GM12878 (cell line): Measurements from ENCODE around the gene MFAP2. TPM values are rescaled to one million over a fixed set of nuclear protein-coding genes. Genes with fewer than 3 reads are reported as not detected.

Source experiments
- ATAC-seq: fragments of 200-7000 bp; cut with Tn5 transposase; 3 replicates; pipeline ENCODE4 v1.9.1; 2020; ENCODE audit warnings: mild to moderate bottlenecking, moderate library complexity
- BruUV-seq: library from RNA; stranded (reverse); fragments of 400-500 nt; replicated peaks from 2 replicates; lab custom pipeline; 2021; lab: Mats Ljungman, UMichigan
- CTCF ChIA-PET: fragments of 300-600 bp; sonication (Branson Sonifier 250); formaldehyde crosslinking; extraction: SDS; loops from one replicate; lab custom pipeline; 2021; ENCODE audit warnings: inconsistent platforms; lab: Yijun Ruan, JAX
- POLR2A ChIA-PET: fragments of 350-600 bp; formaldehyde crosslinking; extraction: SDS; loops from one replicate; lab custom pipeline; 2021; ENCODE audit warnings: inconsistent platforms; lab: Charles Lee
- RAD21 ChIA-PET: fragments of 300-600 bp; sonication (Branson Sonifier 250); formaldehyde crosslinking; loops from one replicate; lab custom pipeline; 2023; ENCODE audit warnings: antibody characterized with exemption; ENCODE audit not compliant: unreplicated experiment; lab: Charles Lee
- SMC1A ChIA-PET: fragments of 300-600 bp; sonication (Branson Sonifier 250); formaldehyde crosslinking; loops from one replicate; lab custom pipeline; 2023; ENCODE audit not compliant: unreplicated experiment, uncharacterized antibody; lab: Charles Lee
- DNase-seq: peaks from one replicate; pipeline ENCODE4 v3.0.0-alpha.2; 2011; ENCODE audit warnings: low read depth, low spot score
- FAIRE-seq: peaks from 3 replicates; lab custom pipeline; 2011; peaks lifted over from hg19 to GRCh38; lab: Jason Lieb, UNC
- H2AFZ ChIP-seq: 2 replicates; pipeline ENCODE4 v1.6.0; 2011; ENCODE audit warnings: low read depth, low read length, control low read depth; ENCODE audit not compliant: control insufficient read depth
- H3K27ac ChIP-seq: 2 replicates; pipeline ENCODE4 v1.5.1; 2011; ENCODE audit warnings: control low read depth; ENCODE audit not compliant: control insufficient read depth, insufficient read depth
- H3K27me3 ChIP-seq, 2 experiments: replicated peaks in 1 of 2; 2 replicates each; pipeline versions ENCODE4 v1.6.0 to v1.6.1; 2011; ENCODE audit warnings: low read length in 1 of 2; ENCODE audit not compliant: control insufficient read depth in 2 of 2, insufficient read depth in 2 of 2
- H3K36me3 ChIP-seq, 2 experiments: 2 replicates each; pipeline ENCODE4 v1.5.1; 2011; ENCODE audit warnings: low read length in 1 of 2; ENCODE audit not compliant: control insufficient read depth in 2 of 2, insufficient read depth in 2 of 2
- H3K4me1 ChIP-seq: 2 replicates; pipeline ENCODE4 v1.6.1; 2011; ENCODE audit warnings: mild to moderate bottlenecking, low read length, moderate library complexity, mixed read lengths; ENCODE audit not compliant: control insufficient read depth, insufficient read depth
- H3K4me2 ChIP-seq: 2 replicates; pipeline ENCODE4 v1.6.0; 2011; ENCODE audit warnings: control low read depth; ENCODE audit not compliant: control insufficient read depth, insufficient read depth
- H3K4me3 ChIP-seq: fragments of 200-600 bp; sonication (generic); 2 replicates; pipeline ENCODE4 v1.5.1; 2016
- H3K79me2 ChIP-seq: 2 replicates; pipeline ENCODE4 v1.6.0; 2011; ENCODE audit warnings: low read length; ENCODE audit not compliant: control insufficient read depth, insufficient read depth
- H3K9ac ChIP-seq: 2 replicates; pipeline ENCODE4 v1.8.0; 2011; ENCODE audit warnings: low read length, control low read depth, mixed read lengths; ENCODE audit not compliant: control insufficient read depth, insufficient read depth
- H3K9me3 ChIP-seq: replicated peaks from 3 replicates; pipeline ENCODE4 v1.5.1; 2011; ENCODE audit warnings: mild to moderate bottlenecking, low read length; ENCODE audit not compliant: control insufficient read depth, insufficient read depth
- H4K20me1 ChIP-seq: 2 replicates; pipeline ENCODE4 v1.6.0; 2011; ENCODE audit not compliant: control insufficient read depth, insufficient read depth
- ATF7 ChIP-seq: fragments of 450-650 bp; IDR thresholded peaks from 2 replicates; pipeline ENCODE4 v1.6.1; 2016; ENCODE audit warnings: low read depth, mild to moderate bottlenecking
- FOS ChIP-seq: IDR thresholded peaks from 3 replicates; pipeline ENCODE4 v1.6.1; 2011; ENCODE audit warnings: borderline replicate concordance; ENCODE audit not compliant: insufficient read length; ENCODE audit errors: extremely low read depth
- GABPA ChIP-seq: IDR thresholded peaks from 2 replicates; pipeline ENCODE4 v1.6.1; 2014; ENCODE audit warnings: antibody characterized with exemption, low read depth, mild to moderate bottlenecking, inconsistent platforms
- HDAC6 ChIP-seq: fragments of 200-600 bp; sonication (generic); IDR thresholded peaks from one replicate; pipeline ENCODE4 v1.8.0; 2017; ENCODE audit warnings: antibody characterized with exemption; ENCODE audit not compliant: unreplicated experiment
- MYC ChIP-seq: IDR thresholded peaks from 2 replicates; pipeline ENCODE4 v1.6.1; 2011; ENCODE audit warnings: mild to moderate bottlenecking, low read length, moderate library complexity, inconsistent platforms; ENCODE audit not compliant: insufficient read depth, insufficient replicate concordance, insufficient read length, severe bottlenecking
- NFXL1 ChIP-seq: fragments of 450-650 bp; IDR thresholded peaks from 2 replicates; pipeline ENCODE4 v1.6.1; 2017; ENCODE audit warnings: antibody characterized with exemption, mild to moderate bottlenecking, borderline replicate concordance
- NFYB ChIP-seq: IDR thresholded peaks from 2 replicates; pipeline ENCODE4 v1.6.1; 2011; ENCODE audit warnings: low read depth, mild to moderate bottlenecking, low read length, improper control_type of control experiment, moderate library complexity; ENCODE audit not compliant: insufficient read depth
- POLR2AphosphoS5 ChIP-seq: IDR thresholded peaks from 2 replicates; pipeline ENCODE4 v1.6.1; 2011; ENCODE audit warnings: mild to moderate bottlenecking, low read length, inconsistent platforms
- RB1 ChIP-seq: fragments of 450-650 bp; formaldehyde crosslinking; IDR thresholded peaks from 2 replicates; pipeline ENCODE4 v1.6.1; 2017; ENCODE audit warnings: mild to moderate bottlenecking, borderline replicate concordance
- RCOR1 ChIP-seq: conservative IDR thresholded peaks from 2 replicates; pipeline ENCODE4 v1.6.1; 2012; ENCODE audit warnings: low read depth, low read length, improper control_type of control experiment
- RELB ChIP-seq: fragments of 450-650 bp; IDR thresholded peaks from 2 replicates; pipeline ENCODE4 v1.6.1; 2017; ENCODE audit warnings: low read depth, mild to moderate bottlenecking, moderate library complexity
- SP1 ChIP-seq: IDR thresholded peaks from one replicate; pipeline ENCODE4 v1.6.1; 2011; ENCODE audit warnings: low read depth, low read length
- STAT3 ChIP-seq: IDR thresholded peaks from 2 replicates; pipeline ENCODE4 v1.6.1; 2011; ENCODE audit warnings: low read depth, low read length, improper control_type of control experiment
- TCF12 ChIP-seq: IDR thresholded peaks from 2 replicates; pipeline ENCODE4 v1.6.1; 2011; ENCODE audit warnings: low read depth, mild to moderate bottlenecking, low read length
- ZNF384 ChIP-seq: IDR thresholded peaks from 2 replicates; pipeline ENCODE4 v1.6.1; 2012; ENCODE audit warnings: low read depth, mild to moderate bottlenecking, low read length, improper control_type of control experiment, borderline replicate concordance
- WGBS: methylation state at CpG from one replicate; pipeline ENCODE4 v1.1.6; 2016; ENCODE audit warnings: low lambda C conversion rate; ENCODE audit not compliant: insufficient replicate concordance, insufficient coverage; ENCODE audit errors: missing lambda C conversion rate; 5-methylcytosine and 5-hydroxymethylcytosine counted together
- in situ Hi-C: fragments of 300-500 bp; cut with MboI; formaldehyde crosslinking; loops from 9 replicates; pipeline ENCODE4 v1.14.3; 2018; ENCODE audit warnings: mixed read lengths
- intact Hi-C: fragments of 100-400 bp; cut with micrococcal nuclease; formaldehyde crosslinking; loops from one replicate; pipeline ENCODE4 v1.14.2; 2022; ENCODE audit not compliant: unreplicated experiment
- polyA plus RNA-seq, 11 experiments: library from polyadenylated mRNA; depleted of rRNA in 4 of 11; unstranded in 6 of 11; stranded (reverse) in 5 of 11; fragments of >200 nt; fragmentation: Nextera tagmentation in 4 of 11; fragmentation: Illumina TruSeq in 1 of 11; extraction: Ambion mirVana in 4 of 11; extraction: Trizol in 1 of 11; gene quantifications; 1 replicate in 1 of 11; 2 replicates in 10 of 11; pipeline versions ENCODE4 v1.2.1 to v1.2.3, GENCODE V29; 2011 to 2016; ENCODE audit warnings: inconsistent platforms in 2 of 11, missing spikeins in 2 of 11, low read depth in 1 of 11
- total RNA-seq, 4 experiments: library from RNA; depleted of rRNA in 3 of 4; stranded (reverse); fragments of >200 nt in 3 of 4; fragmentation: Illumina TruSeq in 1 of 4; extraction: Trizol in 1 of 4; gene quantifications; 2 replicates each; pipeline versions ENCODE4 v1.2.1 to v1.2.3, GENCODE V29; 2013 to 2021
- TF ChIP-seq, protein P1 (sequence below): fragments of 450-650 bp; IDR thresholded peaks from 2 replicates; pipeline ENCODE4 v1.6.1; 2017; ENCODE audit warnings: mild to moderate bottlenecking, low read depth, inconsistent platforms; ENCODE audit not compliant: poor library complexity, severe bottlenecking
- TF ChIP-seq, protein P2 (sequence below): IDR thresholded peaks from 2 replicates; pipeline ENCODE4 v1.6.1; 2011; ENCODE audit warnings: low read depth, mild to moderate bottlenecking, low read length, moderate library complexity, borderline replicate concordance; ENCODE audit errors: extremely low read depth

The MFAP2 gene
- total and polyA plus RNA-seq, 10 of the 15 experiments (the other 5 are each of a cell fraction or from before 2014, with no cell fraction given): 0.16 TPM; not detected in 9

DNA sequence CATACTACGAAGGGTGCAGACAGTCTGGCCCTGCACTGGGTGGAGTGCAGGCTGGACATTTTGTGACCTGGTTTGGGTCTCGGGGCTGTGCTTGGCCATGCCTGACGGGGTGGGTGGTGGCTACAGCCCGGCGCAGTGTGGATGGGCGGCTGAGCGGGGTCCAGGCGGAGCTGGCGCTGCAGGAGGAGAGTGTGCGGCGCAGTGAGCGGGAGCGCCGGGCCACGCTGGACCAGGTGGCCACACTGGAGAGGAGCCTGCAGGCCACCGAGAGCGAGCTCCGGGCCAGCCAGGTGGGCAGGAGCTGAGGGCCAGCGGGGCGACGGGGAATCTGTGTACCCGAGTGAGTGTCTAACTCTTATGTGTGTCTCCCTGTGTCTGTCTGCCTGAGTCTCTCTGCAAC lies 14.1 kb downstream of the MFAP2 start:
- H3K36me3 ChIP-seq: no peaks in the 10 kb centered on the region
- DNase-seq (no peak), ATAC-seq (no peak)
- no TSS peak for BruUV-seq
- no peak overlapping the region for H3K4me3 ChIP-seq
- in situ Hi-C loops: no loop called here
- H3K9me3 ChIP-seq: no peaks in the 10 kb centered on the region
- TF ChIP-seq STAT3 (no peak), RELB (no peak), ATF7 (no peak), POLR2AphosphoS5 (no peak), NFYB (no peak), FOS (no peak), GABPA (no peak), HDAC6 (no peak), TCF12 (no peak), SP1 (no peak), MYC (no peak), NFXL1 (no peak), ZNF384 (no peak), RCOR1 (no peak), RB1 (no peak)
- TF ChIP-seq, protein P1, sequence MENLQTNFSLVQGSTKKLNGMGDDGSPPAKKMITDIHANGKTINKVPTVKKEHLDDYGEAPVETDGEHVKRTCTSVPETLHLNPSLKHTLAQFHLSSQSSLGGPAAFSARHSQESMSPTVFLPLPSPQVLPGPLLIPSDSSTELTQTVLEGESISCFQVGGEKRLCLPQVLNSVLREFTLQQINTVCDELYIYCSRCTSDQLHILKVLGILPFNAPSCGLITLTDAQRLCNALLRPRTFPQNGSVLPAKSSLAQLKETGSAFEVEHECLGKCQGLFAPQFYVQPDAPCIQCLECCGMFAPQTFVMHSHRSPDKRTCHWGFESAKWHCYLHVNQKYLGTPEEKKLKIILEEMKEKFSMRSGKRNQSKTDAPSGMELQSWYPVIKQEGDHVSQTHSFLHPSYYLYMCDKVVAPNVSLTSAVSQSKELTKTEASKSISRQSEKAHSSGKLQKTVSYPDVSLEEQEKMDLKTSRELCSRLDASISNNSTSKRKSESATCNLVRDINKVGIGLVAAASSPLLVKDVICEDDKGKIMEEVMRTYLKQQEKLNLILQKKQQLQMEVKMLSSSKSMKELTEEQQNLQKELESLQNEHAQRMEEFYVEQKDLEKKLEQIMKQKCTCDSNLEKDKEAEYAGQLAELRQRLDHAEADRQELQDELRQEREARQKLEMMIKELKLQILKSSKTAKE: no peak
- TF ChIP-seq, protein P2, sequence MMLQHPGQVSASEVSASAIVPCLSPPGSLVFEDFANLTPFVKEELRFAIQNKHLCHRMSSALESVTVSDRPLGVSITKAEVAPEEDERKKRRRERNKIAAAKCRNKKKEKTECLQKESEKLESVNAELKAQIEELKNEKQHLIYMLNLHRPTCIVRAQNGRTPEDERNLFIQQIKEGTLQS: no peak
- TF ChIP-seq, all 136 proteins: peak for 0
- Histone ChIP-seq H3K9ac (no peak overlapping the region), H2AFZ (no peak overlapping the region), H3K4me1 (no peaks in the 10 kb centered on the region), H3K27ac (no peak overlapping the region), H3K4me2 (no peak overlapping the region), H4K20me1 (no peaks in the 10 kb centered on the region), H3K27me3 (no peaks in the 10 kb centered on the region), H3K79me2 (no peaks in the 10 kb centered on the region)
- RAD21 ChIA-PET: interaction anchor here (1.0 kb wide), 1 partner anchor 80 kb away, joined by 3 read pairs; no protein-coding TSS in a partner anchor
- CTCF ChIA-PET: interaction anchor here (1.0 to 2.2 kb wide), 2 partner anchors 15 to 80 kb away, joined by 3 to 13 read pairs; no protein-coding TSS in a partner anchor
- SMC1A ChIA-PET: interaction anchor here (0.9 kb wide), 1 partner anchor 159 kb away, joined by 3 read pairs; no protein-coding TSS in a partner anchor
- FAIRE-seq: no peak
- 66% methylated on average over 22 of the region's 22 CpGs for WGBS
- POLR2A ChIA-PET: no interaction called here
- intact Hi-C loops: no loop called here
